Peyer's patch (tissue), 4 donors: ENCODE data around the gene ZRSR2. TPM values are rescaled to one million over a fixed set of nuclear protein-coding genes. Genes with fewer than 3 reads are reported as not detected.

Experiments
- DNase-seq, 3 donors: peaks; one replicate each; pipeline ENCODE4 v3.0.0-alpha.2; 2017 to 2019
- H3K27ac ChIP-seq, 4 donors: fragments of 200-600 bp; sonication (generic); one replicate each; pipeline ENCODE4 v1.5.1; 2016 to 2019
- H3K27me3 ChIP-seq, 2 donors: fragments of 200-600 bp; sonication (generic); one replicate each; pipeline ENCODE4 v1.5.1; 2019
- H3K36me3 ChIP-seq, 3 donors: fragments of 200-600 bp; sonication (generic); one replicate each; pipeline ENCODE4 v1.5.1; 2016 to 2019
- H3K4me1 ChIP-seq, 4 donors: fragments of 200-600 bp; sonication (generic); one replicate each; pipeline ENCODE4 v1.5.1; 2016 to 2019
- H3K4me3 ChIP-seq, 4 donors: fragments of 200-600 bp; sonication (generic); 1 replicate in 3 of 4; 2 replicates in 1 of 4; pipeline ENCODE4 v1.5.1; 2016 to 2019; ENCODE audit warnings: mild to moderate bottlenecking in 1 of 4
- H3K9me3 ChIP-seq, 4 donors: fragments of 200-600 bp; sonication (generic); one replicate each; pipeline ENCODE4 v1.5.1; 2016 to 2019; ENCODE audit warnings: mild to moderate bottlenecking in 1 of 4
- CTCF ChIP-seq, 6 experiments: fragments of 450-650 bp in 4 of 6; fragments of 200-600 bp in 2 of 6; sonication (generic) in 1 of 6; IDR thresholded peaks; one replicate each; pipeline ENCODE4 v1.5.1; 2017 to 2019; ENCODE audit warnings: antibody characterized with exemption in 6 of 6, mild to moderate bottlenecking in 3 of 6, moderate library complexity in 1 of 6
- POLR2A ChIP-seq, 2 donors: fragments of 450-650 bp; IDR thresholded peaks; one replicate each; pipeline ENCODE4 v1.5.1; 2017; ENCODE audit warnings: antibody characterized with exemption in 2 of 2, mild to moderate bottlenecking in 2 of 2, moderate library complexity in 2 of 2
- total RNA-seq, 4 donors: library from RNA; depleted of rRNA; stranded (reverse); fragments of >200 nt; gene quantifications; one replicate each; pipeline ENCODE4 v1.1.0, GENCODE V29; 2016

ZRSR2 gene
- total RNA-seq, 4 donors from 2014 or later: 3.2 to 16.5 (median 5.8) TPM

GRCh38 chrX:15866147-15866546 lies 75.9 kb downstream of the ZRSR2 start:
- no peak for DNase-seq
- H3K4me1 ChIP-seq: no peaks in the 10 kb centered on the region
- H3K27me3 ChIP-seq: no peaks in the 10 kb centered on the region
- TF ChIP-seq CTCF (IDR thresholded peaks at IDR 0.05) (no peak), POLR2A (IDR thresholded peaks at IDR 0.05) (no peak)
- H3K36me3 ChIP-seq: no peaks in the 10 kb centered on the region
- H3K4me3 ChIP-seq: no peak overlapping the region
- H3K9me3 ChIP-seq: no peaks in the 10 kb centered on the region
- H3K27ac ChIP-seq: no peak overlapping the region

- no peaks in the 10 kb centered on the region for H3K4me1 ChIP-seq
- no peak overlapping the region for H3K27ac ChIP-seq
- H3K9me3 ChIP-seq: no peaks in the 10 kb centered on the region
- no peak for DNase-seq
- TF ChIP-seq CTCF (IDR thresholded peaks at IDR 0.05): no peak
- no peak for TF ChIP-seq POLR2A (IDR thresholded peaks at IDR 0.05)
- no peaks in the 10 kb centered on the region for H3K27me3 ChIP-seq
- H3K4me3 ChIP-seq: no peak overlapping the region
- no peaks in the 10 kb centered on the region for H3K36me3 ChIP-seq
Measured at GRCh38 chrX:15869695-15870094, 79.4 kb downstream of the ZRSR2 start.

GRCh38 chrX:15870310-15870709 lies 80.0 kb downstream of the ZRSR2 start:
- no peaks in the 10 kb centered on the region for H3K36me3 ChIP-seq
- no peaks in the 10 kb centered on the region for H3K4me1 ChIP-seq
- no peaks in the 10 kb centered on the region for H3K27me3 ChIP-seq
- no peaks in the 10 kb centered on the region for H3K9me3 ChIP-seq
- no peak overlapping the region for H3K4me3 ChIP-seq
- no peak for DNase-seq
- no peak overlapping the region for H3K27ac ChIP-seq
- TF ChIP-seq CTCF (IDR thresholded peaks at IDR 0.05): no peak
- no peak for TF ChIP-seq POLR2A (IDR thresholded peaks at IDR 0.05)

Other genes starting within 250 kb of the ZRSR2 start
- gene ACE2, start 189.5 kb upstream of the ZRSR2 start, total RNA-seq: 100 to 1,000 TPM in 3 of 4 donors, 1 to 10 TPM in 1; 2.5 to 457 (median 180) TPM
- not detected for gene CLTRN, start 125.7 kb upstream of the ZRSR2 start, total RNA-seq
- gene CA5B, start 52.2 kb upstream of the ZRSR2 start, total RNA-seq: 10 to 100 TPM in 3 of 4 donors, 1 to 10 TPM in 1; 7.4 to 21.7 (median 19.1) TPM
- 10 to 100 TPM in 2 of 4 donors, 1 to 10 TPM in 2; 6.5 to 19.8 (median 10.7) TPM for gene AP1S2, start 64.3 kb downstream of the ZRSR2 start, total RNA-seq